ENCODE measurements around the gene QSER1.
"Not testable (repeated sequence)": the region's sequence is repeated elsewhere in the genome, so short reads cannot be mapped to it uniquely, and the experiment has no call there.

Gene QSER1

GRCh38 chr11:32885556-32885955, 7.1 kb upstream of the QSER1 start:
- H3K9me3 ChIP-seq, result no peaks in the 10 kb centered on the region
- no peak for TF ChIP-seq CTCF (IDR thresholded peaks at IDR 0.05)
- no peaks in the 10 kb centered on the region for H3K27me3 ChIP-seq
- no peak overlapping the region for H3K27ac ChIP-seq
- H3K4me3 ChIP-seq, result no peak overlapping the region
- no peaks in the 10 kb centered on the region for H3K36me3 ChIP-seq
- no peaks in the 10 kb centered on the region for H3K4me1 ChIP-seq
- intact Hi-C loops (cut with DNase I; ENCODE audit: low total_unique reads), result no loop called here
- DNase-seq, result no peak

GRCh38 chr11:32886180-32886579, 6.4 kb upstream of the QSER1 start:
- no peaks in the 10 kb centered on the region for H3K4me1 ChIP-seq
- no peaks in the 10 kb centered on the region for H3K9me3 ChIP-seq
- TF ChIP-seq CTCF (IDR thresholded peaks at IDR 0.05), result no peak
- no peaks in the 10 kb centered on the region for H3K27me3 ChIP-seq
- H3K27ac ChIP-seq, result no peak overlapping the region
- no peak overlapping the region for H3K4me3 ChIP-seq
- H3K36me3 ChIP-seq, result no peaks in the 10 kb centered on the region
- intact Hi-C loops (cut with DNase I; ENCODE audit: low total_unique reads), result no loop called here
- no peak for DNase-seq

- not testable (repeated sequence) for H3K4me3 ChIP-seq, DNase-seq
Measured at GRCh38 chr11:32887707-32888383, 4.8 kb upstream of the QSER1 start.

GRCh38 chr11:32888384-32888710, 4.3 kb upstream of the QSER1 start:
- H3K36me3 ChIP-seq; H3K27me3 ChIP-seq; H3K9me3 ChIP-seq; intact Hi-C loops (cut with DNase I; ENCODE audit: low total_unique reads); DNase-seq; H3K4me3 ChIP-seq; H3K27ac ChIP-seq; H3K4me1 ChIP-seq: not testable (repeated sequence)

More at GRCh38 chr11:32887707-32888383, 4.8 kb upstream of the QSER1 start:
- H3K36me3 ChIP-seq; H3K27ac ChIP-seq; H3K4me1 ChIP-seq; H3K9me3 ChIP-seq; H3K27me3 ChIP-seq; intact Hi-C loops (cut with DNase I; ENCODE audit: low total_unique reads): not testable (repeated sequence)

GRCh38 chr11:32888805-32889204, 3.8 kb upstream of the QSER1 start:
- Histone ChIP-seq H3K4me3 (no peak overlapping the region), H3K4me1 (peaks cover 0 to 6% (median 0%) of the 10 kb centered on the region in 4 donors), H3K27me3 (no peaks in the 10 kb centered on the region), H3K36me3 (no peaks in the 10 kb centered on the region), H3K9me3 (no peaks in the 10 kb centered on the region), H3K27ac (no peak overlapping the region)
- intact Hi-C loops (cut with DNase I; ENCODE audit: low total_unique reads), result no loop called here
- TF ChIP-seq CTCF (IDR thresholded peaks at IDR 0.05), result no peak
- DNase-seq, result no peak

GRCh38 chr11:32890843-32891656, 1.6 kb upstream of the QSER1 start:
- no peak for DNase-seq
- no peaks in the 10 kb centered on the region for H3K36me3 ChIP-seq
- peaks cover 0 to 19% (median 5%) of the 10 kb centered on the region in 4 donors for H3K4me1 ChIP-seq
- no peaks in the 10 kb centered on the region for H3K27me3 ChIP-seq
- H3K9me3 ChIP-seq, result no peaks in the 10 kb centered on the region
- H3K27ac ChIP-seq, result no peak overlapping the region
- no peak for TF ChIP-seq CTCF (IDR thresholded peaks at IDR 0.05)
- no peak overlapping the region for H3K4me3 ChIP-seq
- intact Hi-C loops (cut with DNase I; ENCODE audit: low total_unique reads), result no loop called here

All from tibial artery (tissue), 4 donors.